ENCODE data around the gene APEH. TPM values are rescaled to one million over a fixed set of nuclear protein-coding genes. Genes with fewer than 3 reads are reported as not detected.

The APEH gene
- total RNA-seq, 5 donors from 2014 or later (not counting 1 experiment from before 2014, with no cell fraction given), result 82.8 to 162 (median 141) TPM

DNA sequence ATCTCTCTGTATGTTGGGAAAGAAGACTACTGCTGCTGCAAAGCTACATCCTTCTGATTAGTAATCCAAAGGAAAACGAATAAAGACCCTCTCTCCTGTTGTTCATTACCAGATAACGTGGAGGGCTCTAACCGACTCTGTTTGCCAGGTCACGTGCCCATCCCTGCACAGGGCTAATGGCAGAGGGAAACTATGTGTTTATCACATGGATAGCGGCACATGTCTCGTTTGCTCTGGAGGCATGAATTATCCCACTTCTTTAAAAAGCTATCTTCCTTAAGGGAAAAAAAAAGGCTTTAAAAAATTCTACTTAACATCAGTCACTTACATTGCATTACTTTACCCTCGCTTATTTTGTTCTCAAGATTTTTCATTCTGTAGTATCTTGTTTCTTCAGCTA, 32.9 kb upstream of the APEH start:
- H3K36me3 Mint-ChIP-seq, result no peaks in the 10 kb centered on the region
- no peak for DNase-seq
- Histone ChIP-seq H3K4me1 (ENCODE audit: control insufficient read depth in 1 of 2, extremely low read depth in 1 of 2, insufficient read depth in 2 of 2, low read length in 2 of 2) (no peaks in the 10 kb centered on the region), H3K9me3 (no peaks in the 10 kb centered on the region), H3K36me3 (ENCODE audit: control insufficient read depth in 2 of 2, extremely low read depth in 1 of 2, insufficient read depth in 1 of 2, low read length in 1 of 2) (no peaks in the 10 kb centered on the region), H3K27me3 (replicated peaks in 1 of 2; ENCODE audit: control insufficient read depth in 2 of 2, extremely low read depth in 1 of 2, insufficient read depth in 2 of 2, low read length in 1 of 2) (peaks cover 0 to 7% of the 10 kb centered on the region in 2 experiments), H3K4me3 (ENCODE audit: control insufficient read depth in 1 of 2, extremely low read depth in 1 of 2, low read length in 1 of 2) (no peak overlapping the region), H3K27ac (ENCODE audit: low read length) (no peak overlapping the region)
- CTCF ChIA-PET, result no interaction called here
- 86% methylated on average over 4 of the region's 7 CpGs for WGBS (ENCODE audit: insufficient coverage)
- no peak overlapping the region for H3K4me3 Mint-ChIP-seq
- ATAC-seq (replicated peaks in 1 of 4), result no peak
- H3K9me3 Mint-ChIP-seq, result no peaks in the 10 kb centered on the region
- no peak overlapping the region for H3K27ac Mint-ChIP-seq
- H3K27me3 Mint-ChIP-seq, result no peaks in the 10 kb centered on the region
- no peaks in the 10 kb centered on the region for H3K4me1 Mint-ChIP-seq
- POLR2A ChIA-PET, result no interaction called here

DNA sequence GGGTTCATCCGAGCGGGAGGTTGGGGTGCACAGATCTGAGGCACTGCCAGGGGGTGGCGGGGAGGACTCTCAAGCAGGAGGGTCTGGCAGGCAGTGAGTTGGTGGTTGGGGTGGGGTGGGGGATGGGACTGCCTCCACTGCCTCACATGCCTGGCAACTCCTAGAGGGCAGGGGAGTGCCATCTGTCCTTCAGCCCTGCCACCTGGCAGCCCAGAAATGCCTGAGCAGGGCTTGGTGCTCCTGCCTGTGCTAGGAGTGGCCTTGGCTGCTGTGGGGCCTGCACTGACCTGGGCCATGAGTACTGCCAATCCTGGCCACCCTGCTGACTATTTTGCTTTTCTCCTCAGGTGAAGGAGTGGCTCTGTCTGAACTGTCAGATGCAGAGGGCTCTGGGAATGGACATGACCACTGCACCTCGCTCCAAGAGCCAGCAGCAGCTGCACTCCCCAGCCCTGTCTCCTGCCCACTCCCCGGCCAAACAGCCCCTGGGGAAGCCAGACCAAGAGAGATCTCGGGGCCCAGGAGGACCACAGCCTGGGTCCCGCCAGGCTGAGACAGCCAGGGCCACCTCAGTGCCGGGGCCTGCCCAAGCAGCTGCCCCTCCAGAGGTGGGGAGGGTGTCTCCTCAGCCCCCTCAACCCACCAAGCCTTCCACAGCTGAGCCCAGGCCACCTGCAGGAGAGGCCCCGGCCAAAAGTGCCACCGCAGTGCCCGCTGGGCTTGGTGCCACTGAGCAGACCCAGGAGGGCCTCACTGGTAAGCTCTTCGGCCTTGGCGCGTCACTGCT, 32.0 kb upstream of the APEH start:
- 87% methylated on average over 10 of the region's 14 CpGs for WGBS (ENCODE audit: insufficient coverage)
- H3K27me3 Mint-ChIP-seq, result no peaks in the 10 kb centered on the region
- no peak for DNase-seq
- H3K4me1 Mint-ChIP-seq, result no peaks in the 10 kb centered on the region
- Histone ChIP-seq H3K27ac (ENCODE audit: low read length) (no peak overlapping the region), H3K36me3 (ENCODE audit: control insufficient read depth in 2 of 2, extremely low read depth in 1 of 2, insufficient read depth in 1 of 2, low read length in 1 of 2) (no peaks in the 10 kb centered on the region), H3K9me3 (no peaks in the 10 kb centered on the region), H3K4me1 (ENCODE audit: control insufficient read depth in 1 of 2, extremely low read depth in 1 of 2, insufficient read depth in 2 of 2, low read length in 2 of 2) (no peaks in the 10 kb centered on the region), H3K4me3 (ENCODE audit: control insufficient read depth in 1 of 2, extremely low read depth in 1 of 2, low read length in 1 of 2) (no peak overlapping the region), H3K27me3 (replicated peaks in 1 of 2; ENCODE audit: control insufficient read depth in 2 of 2, extremely low read depth in 1 of 2, insufficient read depth in 2 of 2, low read length in 1 of 2) (peaks cover 0 to 7% of the 10 kb centered on the region in 2 experiments)
- ATAC-seq (replicated peaks in 1 of 4), result no peak
- H3K4me3 Mint-ChIP-seq, result no peak overlapping the region
- H3K36me3 Mint-ChIP-seq, result no peaks in the 10 kb centered on the region
- H3K9me3 Mint-ChIP-seq, result no peaks in the 10 kb centered on the region
- H3K27ac Mint-ChIP-seq, result no peak overlapping the region
- ChIA-PET POLR2A (no interaction called here), CTCF (no interaction called here)

DNA sequence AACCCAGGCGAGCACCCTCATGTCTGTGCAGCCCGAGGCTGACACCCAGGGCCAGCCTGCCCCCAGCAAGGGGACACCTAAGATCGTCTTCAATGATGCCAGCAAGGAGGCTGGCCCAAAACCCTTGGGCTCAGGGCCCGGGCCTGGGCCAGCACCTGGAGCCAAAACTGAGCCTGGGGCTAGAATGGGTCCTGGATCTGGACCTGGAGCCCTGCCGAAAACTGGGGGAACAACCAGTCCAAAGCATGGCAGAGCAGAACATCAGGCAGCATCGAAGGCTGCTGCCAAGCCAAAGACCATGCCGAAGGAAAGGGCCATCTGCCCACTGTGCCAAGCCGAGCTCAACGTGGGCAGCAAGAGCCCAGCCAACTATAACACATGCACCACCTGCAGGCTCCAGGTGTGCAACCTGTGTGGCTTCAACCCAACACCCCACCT, 31.4 kb upstream of the APEH start:
- Histone ChIP-seq H3K4me1 (ENCODE audit: control insufficient read depth in 1 of 2, extremely low read depth in 1 of 2, insufficient read depth in 2 of 2, low read length in 2 of 2) (no peaks in the 10 kb centered on the region), H3K4me3 (ENCODE audit: control insufficient read depth in 1 of 2, extremely low read depth in 1 of 2, low read length in 1 of 2) (no peak overlapping the region), H3K36me3 (ENCODE audit: control insufficient read depth in 2 of 2, extremely low read depth in 1 of 2, insufficient read depth in 1 of 2, low read length in 1 of 2) (no peaks in the 10 kb centered on the region), H3K9me3 (no peaks in the 10 kb centered on the region), H3K27ac (ENCODE audit: low read length) (no peak overlapping the region), H3K27me3 (replicated peaks in 1 of 2; ENCODE audit: control insufficient read depth in 2 of 2, extremely low read depth in 1 of 2, insufficient read depth in 2 of 2, low read length in 1 of 2) (peaks cover 0 to 7% of the 10 kb centered on the region in 2 experiments)
- 78% methylated on average over 7 of the region's 9 CpGs for WGBS (ENCODE audit: insufficient coverage)
- DNase-seq (no peak), ATAC-seq (replicated peaks in 1 of 4) (no peak)
- no peaks in the 10 kb centered on the region for H3K4me1 Mint-ChIP-seq
- POLR2A ChIA-PET, result no interaction called here
- H3K4me3 Mint-ChIP-seq, result no peak overlapping the region
- CTCF ChIA-PET, result no interaction called here
- H3K27me3 Mint-ChIP-seq, result no peaks in the 10 kb centered on the region
- H3K27ac Mint-ChIP-seq, result no peak overlapping the region
- no peaks in the 10 kb centered on the region for H3K9me3 Mint-ChIP-seq
- H3K36me3 Mint-ChIP-seq, result no peaks in the 10 kb centered on the region

DNA sequence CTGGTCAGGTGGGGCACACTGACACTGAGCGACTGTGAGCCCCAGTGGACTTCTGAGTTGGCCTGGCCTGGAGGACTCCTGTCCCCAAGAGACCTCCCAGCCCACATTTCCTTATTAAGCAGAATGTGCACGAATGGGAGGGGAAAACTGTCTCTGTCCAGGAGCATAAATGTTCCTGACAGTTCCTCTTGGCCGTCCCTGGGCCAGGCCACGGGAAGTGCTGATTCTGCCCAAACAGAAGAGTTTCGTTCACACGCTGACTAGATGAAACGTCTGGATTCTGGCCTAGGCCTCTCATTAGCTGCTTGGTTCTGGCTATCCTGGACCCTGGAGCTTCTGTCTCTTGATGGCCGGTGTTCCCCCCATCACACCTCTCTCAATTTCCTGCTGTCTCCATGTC, 29.5 kb upstream of the APEH start:
- H3K36me3 ChIP-seq (ENCODE audit: control insufficient read depth in 2 of 2, extremely low read depth in 1 of 2, insufficient read depth in 1 of 2, low read length in 1 of 2), result no peaks in the 10 kb centered on the region
- no peak overlapping the region for H3K27ac ChIP-seq (ENCODE audit: low read length)
- DNase-seq (no peak), ATAC-seq (replicated peaks in 1 of 4) (no peak)
- no peaks in the 10 kb centered on the region for H3K27me3 ChIP-seq (replicated peaks in 1 of 2; ENCODE audit: control insufficient read depth in 2 of 2, extremely low read depth in 1 of 2, insufficient read depth in 2 of 2, low read length in 1 of 2)
- ChIA-PET CTCF (no interaction called here), POLR2A (no interaction called here)
- WGBS (ENCODE audit: insufficient coverage), result 82% methylated on average over 7 of the region's 8 CpGs
- Mint-ChIP-seq H3K9me3 (no peaks in the 10 kb centered on the region), H3K27me3 (no peaks in the 10 kb centered on the region), H3K36me3 (no peaks in the 10 kb centered on the region), H3K4me1 (no peaks in the 10 kb centered on the region), H3K4me3 (no peak overlapping the region), H3K27ac (no peak overlapping the region)
- no peak overlapping the region for H3K4me3 ChIP-seq (ENCODE audit: control insufficient read depth in 1 of 2, extremely low read depth in 1 of 2, low read length in 1 of 2)
- no peaks in the 10 kb centered on the region for H3K9me3 ChIP-seq
- no peaks in the 10 kb centered on the region for H3K4me1 ChIP-seq (ENCODE audit: control insufficient read depth in 1 of 2, extremely low read depth in 1 of 2, insufficient read depth in 2 of 2, low read length in 2 of 2)

DNA sequence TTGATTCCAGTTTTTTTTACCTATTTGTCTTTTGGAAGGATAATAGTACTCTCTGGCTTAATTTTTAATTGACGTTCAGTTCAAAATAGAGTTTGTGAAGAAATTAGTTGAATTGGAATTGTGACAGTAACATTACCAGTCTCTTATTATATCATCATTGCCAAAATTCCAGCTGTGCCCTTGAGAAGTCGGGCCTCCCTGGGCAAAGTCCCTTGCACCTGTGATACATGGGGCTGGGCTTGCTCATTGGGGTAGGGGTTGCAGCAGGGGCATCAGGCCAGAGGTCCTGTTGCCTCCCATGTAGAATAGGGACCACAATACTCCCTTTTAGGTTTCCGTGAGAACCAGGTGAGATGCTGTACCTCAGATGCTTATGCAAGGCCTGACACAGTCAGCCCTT, 27.9 kb upstream of the APEH start:
- Mint-ChIP-seq H3K4me1 (no peaks in the 10 kb centered on the region), H3K36me3 (no peaks in the 10 kb centered on the region), H3K27me3 (no peaks in the 10 kb centered on the region), H3K27ac (no peak overlapping the region), H3K9me3 (no peaks in the 10 kb centered on the region), H3K4me3 (no peak overlapping the region)
- POLR2A ChIA-PET, result no interaction called here
- Histone ChIP-seq H3K9me3 (no peaks in the 10 kb centered on the region), H3K27me3 (replicated peaks in 1 of 2; ENCODE audit: control insufficient read depth in 2 of 2, extremely low read depth in 1 of 2, insufficient read depth in 2 of 2, low read length in 1 of 2) (no peaks in the 10 kb centered on the region), H3K4me3 (ENCODE audit: control insufficient read depth in 1 of 2, extremely low read depth in 1 of 2, low read length in 1 of 2) (no peak overlapping the region), H3K4me1 (ENCODE audit: control insufficient read depth in 1 of 2, extremely low read depth in 1 of 2, insufficient read depth in 2 of 2, low read length in 2 of 2) (no peaks in the 10 kb centered on the region), H3K27ac (ENCODE audit: low read length) (no peak overlapping the region), H3K36me3 (ENCODE audit: control insufficient read depth in 2 of 2, extremely low read depth in 1 of 2, insufficient read depth in 1 of 2, low read length in 1 of 2) (no peaks in the 10 kb centered on the region)
- CTCF ChIA-PET, result no interaction called here
- no CpG with 5 or more reads among the region's 3 CpGs for WGBS (ENCODE audit: insufficient coverage)
- DNase-seq (no peak), ATAC-seq (replicated peaks in 1 of 4) (no peak)

DNA sequence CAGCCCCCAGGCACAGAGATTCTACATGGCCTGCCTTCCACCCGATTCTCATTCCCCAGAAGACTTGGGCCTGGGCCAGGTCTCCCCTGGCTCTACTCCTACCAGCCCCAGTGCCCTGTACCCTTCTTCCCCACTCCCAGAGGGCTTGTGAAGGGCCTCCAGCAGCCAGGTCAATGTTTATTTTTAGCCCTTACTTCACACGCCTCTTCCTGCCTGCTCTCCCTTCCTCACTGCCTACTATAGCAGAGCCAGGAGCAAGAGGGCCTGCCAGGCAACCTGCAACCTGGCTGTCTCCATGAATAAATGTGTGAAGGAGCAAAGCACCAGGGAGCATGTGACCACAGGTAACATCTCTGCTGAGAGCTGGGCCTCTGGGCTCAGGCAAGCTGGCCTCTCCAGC, 26.4 kb upstream of the APEH start:
- H3K9me3 Mint-ChIP-seq, result no peaks in the 10 kb centered on the region
- no peaks in the 10 kb centered on the region for H3K9me3 ChIP-seq
- H3K36me3 Mint-ChIP-seq, result no peaks in the 10 kb centered on the region
- 100% methylated on average over 1 of the region's 2 CpGs for WGBS (ENCODE audit: insufficient coverage)
- H3K27ac Mint-ChIP-seq, result no peak overlapping the region
- H3K4me3 ChIP-seq (ENCODE audit: control insufficient read depth in 1 of 2, extremely low read depth in 1 of 2, low read length in 1 of 2), result no peak overlapping the region
- no peak overlapping the region for H3K27ac ChIP-seq (ENCODE audit: low read length)
- no peaks in the 10 kb centered on the region for H3K27me3 ChIP-seq (replicated peaks in 1 of 2; ENCODE audit: control insufficient read depth in 2 of 2, extremely low read depth in 1 of 2, insufficient read depth in 2 of 2, low read length in 1 of 2)
- H3K36me3 ChIP-seq (ENCODE audit: control insufficient read depth in 2 of 2, extremely low read depth in 1 of 2, insufficient read depth in 1 of 2, low read length in 1 of 2), result no peaks in the 10 kb centered on the region
- POLR2A ChIA-PET, result no interaction called here
- H3K4me3 Mint-ChIP-seq, result no peak overlapping the region
- no peaks in the 10 kb centered on the region for H3K27me3 Mint-ChIP-seq
- CTCF ChIA-PET, result no interaction called here
- no peaks in the 10 kb centered on the region for H3K4me1 ChIP-seq (ENCODE audit: control insufficient read depth in 1 of 2, extremely low read depth in 1 of 2, insufficient read depth in 2 of 2, low read length in 2 of 2)
- DNase-seq (no peak), ATAC-seq (replicated peaks in 1 of 4) (no peak)
- no peaks in the 10 kb centered on the region for H3K4me1 Mint-ChIP-seq

All from T-cell (primary cell).